PC-3 (cell line): Measurements from ENCODE around the gene GYPC. TPM values are rescaled to one million over a fixed set of nuclear protein-coding genes. Genes with fewer than 3 reads are reported as not detected.

Experiments used
- ATAC-seq: fragments of 200-7000 bp; cut with Tn5 transposase; 2 replicates; pipeline ENCODE4 v1.9.1; 2020; ENCODE audit warnings: mild to moderate bottlenecking, moderate library complexity
- BruUV-seq: library from RNA; stranded (reverse); fragments of 400-500 nt; replicated peaks from 2 replicates; lab custom pipeline; 2021; lab: Mats Ljungman, UMichigan
- CTCF ChIA-PET: fragments of 300-600 bp; sonication (Branson Sonifier 250); formaldehyde crosslinking; loops from one replicate; lab custom pipeline; 2022; ENCODE audit warnings: antibody characterized with exemption; lab: Charles Lee
- POLR2A ChIA-PET: fragments of 300-600 bp; sonication (Branson Sonifier 250); formaldehyde crosslinking; loops from one replicate; lab custom pipeline; 2022; ENCODE audit warnings: antibody characterized with exemption; ENCODE audit not compliant: unreplicated experiment; lab: Charles Lee
- DNase-seq: peaks from one replicate; pipeline ENCODE4 v3.0.0-alpha.2; 2015
- H2AFZ ChIP-seq: fragments of 300-600 bp; sonication (generic); 2 replicates; pipeline ENCODE4 v1.6.0; 2016; ENCODE audit warnings: antibody characterized with exemption, low read length
- H3F3A ChIP-seq: fragments of 300-600 bp; sonication (generic); one replicate; pipeline ENCODE4 v1.6.0; 2017; ENCODE audit warnings: antibody characterized with exemption, low read length, control low read depth, mild to moderate bottlenecking; ENCODE audit not compliant: unreplicated experiment
- H3K27ac ChIP-seq: fragments of 300-600 bp; sonication (generic); 2 replicates; pipeline ENCODE4 v1.5.1; 2016; ENCODE audit warnings: mild to moderate bottlenecking, low read length
- H3K27me3 ChIP-seq: fragments of 300-600 bp; sonication (generic); 2 replicates; pipeline ENCODE4 v1.6.1; 2016; ENCODE audit warnings: low read length, mixed read lengths
- H3K36me3 ChIP-seq: fragments of 300-600 bp; sonication (generic); 2 replicates; pipeline ENCODE4 v1.6.1; 2016; ENCODE audit warnings: low read depth, mixed run types, low read length, mixed read lengths
- H3K4me1 ChIP-seq: fragments of 300-600 bp; sonication (generic); 2 replicates; pipeline ENCODE4 v1.5.1; 2016; ENCODE audit warnings: low read length; ENCODE audit not compliant: insufficient read depth
- H3K4me2 ChIP-seq: fragments of 300-600 bp; sonication (generic); 2 replicates; pipeline ENCODE4 v1.6.0; 2016; ENCODE audit warnings: low read length
- H3K4me3 ChIP-seq: fragments of 300-600 bp; sonication (generic); 2 replicates; pipeline ENCODE4 v1.5.1; 2016; ENCODE audit warnings: mild to moderate bottlenecking, low read length, mixed read lengths
- H3K79me2 ChIP-seq: fragments of 300-600 bp; sonication (generic); 2 replicates; pipeline ENCODE4 v1.6.1; 2017; ENCODE audit warnings: low read length, mixed read lengths
- H3K9ac ChIP-seq: fragments of 300-600 bp; sonication (generic); 2 replicates; pipeline ENCODE4 v1.6.0; 2016; ENCODE audit warnings: mild to moderate bottlenecking, low read length
- H3K9me2 ChIP-seq: fragments of 300-600 bp; sonication (generic); replicated peaks from 2 replicates; pipeline ENCODE4 v1.6.1; 2016; ENCODE audit warnings: mixed run types, low read length, mixed read lengths
- H3K9me3 ChIP-seq: fragments of 300-600 bp; sonication (generic); 2 replicates; pipeline ENCODE4 v1.6.1; 2016; ENCODE audit warnings: low read length, mixed read lengths
- H4K20me1 ChIP-seq: fragments of 300-600 bp; sonication (generic); 2 replicates; pipeline ENCODE4 v1.6.1; 2016; ENCODE audit warnings: low read length, mixed read lengths
- EZH2 ChIP-seq: fragments of 300-600 bp; sonication (generic); IDR thresholded peaks from one replicate; pipeline ENCODE4 v1.6.1; 2017; ENCODE audit warnings: antibody characterized with exemption, mild to moderate bottlenecking, low read length; ENCODE audit not compliant: unreplicated experiment
- EZH2phosphoT487 ChIP-seq: fragments of 300-600 bp; sonication (generic); IDR thresholded peaks from 2 replicates; pipeline ENCODE4 v1.6.1; 2018; ENCODE audit warnings: mild to moderate bottlenecking, antibody characterized with exemption, low read length, borderline replicate concordance
- intact Hi-C: fragments of 100-400 bp; cut with micrococcal nuclease; formaldehyde crosslinking; loops from 2 replicates; pipeline ENCODE4 v1.9.0; 2023
- total RNA-seq: library from RNA; depleted of rRNA; stranded (reverse); fragments of >200 nt; gene quantifications from 2 replicates; pipeline ENCODE4 v1.2.3, GENCODE V29; 2014
- TF ChIP-seq, protein P1 (sequence below): fragments of 300-600 bp; sonication (generic); conservative IDR thresholded peaks from 2 replicates; pipeline ENCODE4 v1.5.1; 2017; ENCODE audit warnings: antibody characterized with exemption, low read depth, mild to moderate bottlenecking, low read length

Gene GYPC
- total RNA-seq, 1 experiment from 2014 or later, result not detected

DNA sequence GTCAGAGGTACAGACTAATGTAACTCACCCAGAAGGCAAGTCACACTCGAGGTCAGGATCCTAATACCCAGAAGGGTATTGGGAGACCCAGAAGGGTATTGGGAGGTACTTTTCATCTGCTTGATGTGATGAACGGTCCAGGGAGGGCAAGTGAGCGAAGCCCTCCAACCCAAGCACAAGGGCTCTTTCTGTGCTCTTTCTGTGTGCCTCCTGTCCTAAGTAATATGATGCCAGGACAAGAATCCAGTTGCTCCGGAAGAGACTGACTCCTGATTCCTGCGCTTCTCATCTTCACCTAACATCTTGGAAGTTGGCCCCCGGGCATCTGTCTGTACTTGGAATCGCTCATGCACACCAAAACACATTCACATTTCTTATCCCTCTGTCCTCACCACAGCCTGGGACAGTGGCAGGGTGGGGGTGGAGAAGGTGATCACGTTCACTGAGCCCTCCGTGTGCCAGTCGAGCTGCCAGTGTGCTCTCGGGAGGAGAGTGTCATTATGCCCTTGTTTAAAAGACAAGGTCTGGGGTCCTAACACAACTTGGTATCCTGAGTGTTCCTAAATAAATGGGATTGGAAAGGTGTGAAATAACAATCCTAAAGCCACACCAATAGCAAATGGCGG, 17.1 kb downstream of the GYPC start:
- no peak overlapping the region for H3K4me2 ChIP-seq
- DNase-seq, result no peak
- no peak for ATAC-seq
- POLR2A ChIA-PET, result no interaction called here
- no peaks in the 10 kb centered on the region for H3K79me2 ChIP-seq
- H3K27ac ChIP-seq, result no peak overlapping the region
- no peaks in the 10 kb centered on the region for H3K36me3 ChIP-seq
- no peaks in the 10 kb centered on the region for H3K4me1 ChIP-seq
- intact Hi-C loops, result no loop called here
- no peaks in the 10 kb centered on the region for H3K9me2 ChIP-seq
- H4K20me1 ChIP-seq, result no peaks in the 10 kb centered on the region
- H3K27me3 ChIP-seq, result peaks cover 69% of the 10 kb centered on the region
- no TSS peak for BruUV-seq
- no peak overlapping the region for H3K4me3 ChIP-seq
- H3K9me3 ChIP-seq, result no peaks in the 10 kb centered on the region
- H3K9ac ChIP-seq, result no peak overlapping the region
- no peaks in the 10 kb centered on the region for H3F3A ChIP-seq
- no peak overlapping the region for H2AFZ ChIP-seq
- CTCF ChIA-PET, result no interaction called here
- TF ChIP-seq EZH2 (no peak), EZH2phosphoT487 (no peak)
- TF ChIP-seq, protein P1, sequence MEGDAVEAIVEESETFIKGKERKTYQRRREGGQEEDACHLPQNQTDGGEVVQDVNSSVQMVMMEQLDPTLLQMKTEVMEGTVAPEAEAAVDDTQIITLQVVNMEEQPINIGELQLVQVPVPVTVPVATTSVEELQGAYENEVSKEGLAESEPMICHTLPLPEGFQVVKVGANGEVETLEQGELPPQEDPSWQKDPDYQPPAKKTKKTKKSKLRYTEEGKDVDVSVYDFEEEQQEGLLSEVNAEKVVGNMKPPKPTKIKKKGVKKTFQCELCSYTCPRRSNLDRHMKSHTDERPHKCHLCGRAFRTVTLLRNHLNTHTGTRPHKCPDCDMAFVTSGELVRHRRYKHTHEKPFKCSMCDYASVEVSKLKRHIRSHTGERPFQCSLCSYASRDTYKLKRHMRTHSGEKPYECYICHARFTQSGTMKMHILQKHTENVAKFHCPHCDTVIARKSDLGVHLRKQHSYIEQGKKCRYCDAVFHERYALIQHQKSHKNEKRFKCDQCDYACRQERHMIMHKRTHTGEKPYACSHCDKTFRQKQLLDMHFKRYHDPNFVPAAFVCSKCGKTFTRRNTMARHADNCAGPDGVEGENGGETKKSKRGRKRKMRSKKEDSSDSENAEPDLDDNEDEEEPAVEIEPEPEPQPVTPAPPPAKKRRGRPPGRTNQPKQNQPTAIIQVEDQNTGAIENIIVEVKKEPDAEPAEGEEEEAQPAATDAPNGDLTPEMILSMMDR, result no peak

DNA sequence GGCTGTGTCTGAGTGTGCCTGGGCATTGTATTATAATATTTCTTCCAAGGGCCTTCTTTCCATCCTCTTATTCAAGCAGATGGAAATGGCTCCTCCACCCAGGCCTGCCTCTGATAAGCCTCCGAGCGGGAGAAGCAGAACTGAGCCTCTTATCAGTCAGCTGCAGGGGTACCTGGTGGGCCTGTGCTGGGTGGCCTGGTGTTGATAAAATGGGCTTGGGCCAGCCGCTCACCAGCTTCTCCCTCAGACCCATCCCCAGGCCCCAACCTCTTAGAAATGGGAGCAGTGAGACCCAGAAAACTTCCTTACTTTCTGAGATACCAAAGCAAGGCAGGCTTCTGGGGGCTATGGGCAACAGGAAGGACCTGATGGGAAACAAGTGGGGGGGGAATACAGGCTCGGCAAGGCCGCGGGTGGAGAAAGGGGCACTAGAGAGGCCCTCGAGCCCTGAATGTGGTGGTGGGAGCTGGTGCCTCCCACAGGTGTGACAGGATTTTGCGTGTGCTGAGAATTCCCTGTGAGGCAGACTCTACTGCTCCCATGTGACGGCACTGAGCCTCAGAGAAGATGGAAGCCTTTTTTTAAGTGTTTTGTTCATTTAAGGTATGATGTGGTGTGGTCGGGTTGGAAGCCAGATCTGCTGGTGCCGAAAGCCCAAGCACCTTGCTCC, 18.3 kb downstream of the GYPC start:
- no TSS peak for BruUV-seq
- intact Hi-C loops, result no loop called here
- CTCF ChIA-PET, result no interaction called here
- no peaks in the 10 kb centered on the region for H3K79me2 ChIP-seq
- H3K9me2 ChIP-seq, result no peaks in the 10 kb centered on the region
- H2AFZ ChIP-seq, result no peak overlapping the region
- H3K4me1 ChIP-seq, result no peaks in the 10 kb centered on the region
- DNase-seq, result no peak
- TF ChIP-seq EZH2, result no peak
- TF ChIP-seq EZH2phosphoT487, result no peak
- TF ChIP-seq, protein P1, result no peak
- H3K4me2 ChIP-seq, result no peak overlapping the region
- no peak overlapping the region for H3K4me3 ChIP-seq
- H3K27ac ChIP-seq, result no peak overlapping the region
- H4K20me1 ChIP-seq, result no peaks in the 10 kb centered on the region
- no peaks in the 10 kb centered on the region for H3K9me3 ChIP-seq
- H3F3A ChIP-seq, result no peaks in the 10 kb centered on the region
- no peaks in the 10 kb centered on the region for H3K36me3 ChIP-seq
- POLR2A ChIA-PET, result no interaction called here
- ATAC-seq, result no peak
- no peak overlapping the region for H3K9ac ChIP-seq
- peaks cover 69% of the 10 kb centered on the region for H3K27me3 ChIP-seq

DNA sequence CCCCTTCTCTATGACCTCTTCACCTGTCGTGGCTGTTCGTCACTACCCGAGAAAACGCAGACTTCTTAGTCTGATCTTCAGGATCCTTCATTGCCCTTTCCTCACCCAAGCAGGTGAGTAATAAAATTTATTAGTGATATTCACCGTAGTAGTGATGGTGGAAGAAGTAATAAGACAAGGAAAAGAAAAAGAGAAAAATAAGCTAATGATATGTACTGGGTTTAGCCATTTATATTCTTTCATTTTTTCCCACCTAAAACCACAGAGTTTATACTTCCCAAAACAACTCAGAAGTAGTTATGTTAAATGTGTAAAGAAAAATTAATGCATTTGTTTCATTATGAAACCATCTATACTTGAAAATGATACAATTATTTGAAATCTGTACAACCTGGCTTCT, 19.7 kb downstream of the GYPC start:
- Histone ChIP-seq H3K79me2 (no peaks in the 10 kb centered on the region), H3K9me3 (no peaks in the 10 kb centered on the region), H3K4me1 (no peaks in the 10 kb centered on the region), H3K9me2 (no peaks in the 10 kb centered on the region), H3K27ac (no peak overlapping the region), H4K20me1 (no peaks in the 10 kb centered on the region), H3F3A (no peaks in the 10 kb centered on the region), H3K4me2 (no peak overlapping the region), H3K27me3 (peaks cover 69% of the 10 kb centered on the region), H3K9ac (no peak overlapping the region), H3K4me3 (no peak overlapping the region), H3K36me3 (no peaks in the 10 kb centered on the region), H2AFZ (no peak overlapping the region)
- ChIA-PET CTCF (no interaction called here), POLR2A (no interaction called here)
- TF ChIP-seq, protein P1, result no peak
- TF ChIP-seq EZH2phosphoT487 (no peak), EZH2 (no peak)
- intact Hi-C loops, result no loop called here
- DNase-seq, result no peak
- ATAC-seq, result no peak
- no TSS peak for BruUV-seq
